ENCODE measurements around the gene MAD2L2. TPM values are rescaled to one million over a fixed set of nuclear protein-coding genes. Genes with fewer than 3 reads are reported as not detected.

MAD2L2 gene
- total RNA-seq, 1 experiment from 2014 or later, result 283 TPM

DNA sequence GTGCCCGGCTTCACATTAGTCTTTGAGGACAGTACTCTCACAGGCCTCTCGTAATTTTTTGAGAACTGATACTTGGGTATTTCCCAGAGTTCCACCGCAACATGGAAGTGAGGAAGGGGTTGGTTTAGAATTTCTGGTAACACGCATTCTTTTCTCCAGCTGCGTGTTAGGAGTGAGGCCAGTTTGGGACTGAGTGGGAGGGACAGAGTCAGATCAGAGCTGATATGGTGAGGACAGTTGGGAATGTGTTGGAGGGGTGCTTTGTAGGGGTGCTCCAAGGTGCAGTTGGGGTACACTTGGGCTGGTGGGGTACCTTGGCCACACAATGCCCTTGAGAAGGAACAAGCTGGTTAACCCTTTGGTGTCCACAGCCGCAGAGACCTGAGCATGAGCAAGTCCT, 10.2 kb downstream of the MAD2L2 start (continued):
- TF ChIP-seq, protein P1, sequence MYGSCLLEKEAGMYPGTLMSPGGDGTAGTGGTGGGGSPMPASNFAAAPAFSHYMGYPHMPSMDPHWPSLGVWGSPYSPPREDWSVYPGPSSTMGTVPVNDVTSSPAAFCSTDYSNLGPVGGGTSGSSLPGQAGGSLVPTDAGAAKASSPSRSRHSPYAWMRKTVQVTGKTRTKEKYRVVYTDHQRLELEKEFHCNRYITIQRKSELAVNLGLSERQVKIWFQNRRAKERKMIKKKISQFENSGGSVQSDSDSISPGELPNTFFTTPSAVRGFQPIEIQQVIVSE (CRISPR knock-in tag; IDR thresholded peaks at IDR 0.05; ENCODE audit: borderline replicate concordance), result no peak

DNA sequence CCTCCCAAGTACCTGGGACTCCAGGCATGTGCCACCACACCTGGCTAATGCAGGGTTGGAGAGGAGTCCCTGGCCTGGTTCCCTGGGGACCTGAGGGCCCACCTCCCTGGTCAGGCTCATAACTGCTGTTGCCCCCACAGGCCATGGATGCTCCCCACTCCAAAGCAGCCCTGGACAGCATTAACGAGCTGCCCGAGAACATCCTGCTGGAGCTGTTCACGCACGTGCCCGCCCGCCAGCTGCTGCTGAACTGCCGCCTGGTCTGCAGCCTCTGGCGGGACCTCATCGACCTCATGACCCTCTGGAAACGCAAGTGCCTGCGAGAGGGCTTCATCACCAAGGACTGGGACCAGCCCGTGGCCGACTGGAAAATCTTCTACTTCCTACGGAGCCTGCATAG, 12.4 kb downstream of the MAD2L2 start:
- ChIA-PET CTCF (interaction anchor here (0.8 to 1.0 kb wide), 2 partner anchors 25 to 42 kb away, joined by 5 to 6 read pairs; no protein-coding TSS in a partner anchor), POLR2A (no interaction called here)
- no peaks in the 10 kb centered on the region; the same call in 1 of the 2 replicates for H3K27me3 Mint-ChIP-seq (ENCODE audit: low read depth)
- no peak for ATAC-seq
- no peaks in the 10 kb centered on the region for H3K9me3 Mint-ChIP-seq
- peak overlapping the region; percentile 63 for H3K27ac Mint-ChIP-seq
- no peak overlapping the region for H3K4me3 Mint-ChIP-seq
- no peaks in the 10 kb centered on the region for H3K4me1 Mint-ChIP-seq
- no peak for TF ChIP-seq IRF2 (CRISPR knock-in tag; IDR thresholded peaks at IDR 0.05; ENCODE audit: borderline replicate concordance, low read depth)
- no peak for TF ChIP-seq HMGA2 (CRISPR knock-in tag; IDR thresholded peaks at IDR 0.05)
- TF ChIP-seq, protein P2, sequence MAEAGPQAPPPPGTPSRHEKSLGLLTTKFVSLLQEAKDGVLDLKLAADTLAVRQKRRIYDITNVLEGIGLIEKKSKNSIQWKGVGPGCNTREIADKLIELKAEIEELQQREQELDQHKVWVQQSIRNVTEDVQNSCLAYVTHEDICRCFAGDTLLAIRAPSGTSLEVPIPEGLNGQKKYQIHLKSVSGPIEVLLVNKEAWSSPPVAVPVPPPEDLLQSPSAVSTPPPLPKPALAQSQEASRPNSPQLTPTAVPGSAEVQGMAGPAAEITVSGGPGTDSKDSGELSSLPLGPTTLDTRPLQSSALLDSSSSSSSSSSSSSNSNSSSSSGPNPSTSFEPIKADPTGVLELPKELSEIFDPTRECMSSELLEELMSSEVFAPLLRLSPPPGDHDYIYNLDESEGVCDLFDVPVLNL (CRISPR knock-in tag; IDR thresholded peaks at IDR 0.05; ENCODE audit: borderline replicate concordance, low read depth), result no peak
- TF ChIP-seq, protein P3, sequence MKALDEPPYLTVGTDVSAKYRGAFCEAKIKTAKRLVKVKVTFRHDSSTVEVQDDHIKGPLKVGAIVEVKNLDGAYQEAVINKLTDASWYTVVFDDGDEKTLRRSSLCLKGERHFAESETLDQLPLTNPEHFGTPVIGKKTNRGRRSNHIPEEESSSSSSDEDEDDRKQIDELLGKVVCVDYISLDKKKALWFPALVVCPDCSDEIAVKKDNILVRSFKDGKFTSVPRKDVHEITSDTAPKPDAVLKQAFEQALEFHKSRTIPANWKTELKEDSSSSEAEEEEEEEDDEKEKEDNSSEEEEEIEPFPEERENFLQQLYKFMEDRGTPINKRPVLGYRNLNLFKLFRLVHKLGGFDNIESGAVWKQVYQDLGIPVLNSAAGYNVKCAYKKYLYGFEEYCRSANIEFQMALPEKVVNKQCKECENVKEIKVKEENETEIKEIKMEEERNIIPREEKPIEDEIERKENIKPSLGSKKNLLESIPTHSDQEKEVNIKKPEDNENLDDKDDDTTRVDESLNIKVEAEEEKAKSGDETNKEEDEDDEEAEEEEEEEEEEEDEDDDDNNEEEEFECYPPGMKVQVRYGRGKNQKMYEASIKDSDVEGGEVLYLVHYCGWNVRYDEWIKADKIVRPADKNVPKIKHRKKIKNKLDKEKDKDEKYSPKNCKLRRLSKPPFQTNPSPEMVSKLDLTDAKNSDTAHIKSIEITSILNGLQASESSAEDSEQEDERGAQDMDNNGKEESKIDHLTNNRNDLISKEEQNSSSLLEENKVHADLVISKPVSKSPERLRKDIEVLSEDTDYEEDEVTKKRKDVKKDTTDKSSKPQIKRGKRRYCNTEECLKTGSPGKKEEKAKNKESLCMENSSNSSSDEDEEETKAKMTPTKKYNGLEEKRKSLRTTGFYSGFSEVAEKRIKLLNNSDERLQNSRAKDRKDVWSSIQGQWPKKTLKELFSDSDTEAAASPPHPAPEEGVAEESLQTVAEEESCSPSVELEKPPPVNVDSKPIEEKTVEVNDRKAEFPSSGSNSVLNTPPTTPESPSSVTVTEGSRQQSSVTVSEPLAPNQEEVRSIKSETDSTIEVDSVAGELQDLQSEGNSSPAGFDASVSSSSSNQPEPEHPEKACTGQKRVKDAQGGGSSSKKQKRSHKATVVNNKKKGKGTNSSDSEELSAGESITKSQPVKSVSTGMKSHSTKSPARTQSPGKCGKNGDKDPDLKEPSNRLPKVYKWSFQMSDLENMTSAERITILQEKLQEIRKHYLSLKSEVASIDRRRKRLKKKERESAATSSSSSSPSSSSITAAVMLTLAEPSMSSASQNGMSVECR (CRISPR knock-in tag; IDR thresholded peaks at IDR 0.05; ENCODE audit: borderline replicate concordance), result no peak
- TF ChIP-seq ZNF121 (CRISPR knock-in tag; IDR thresholded peaks at IDR 0.05), result no peak
- no peak for TF ChIP-seq ZNF317 (CRISPR knock-in tag; IDR thresholded peaks at IDR 0.05; ENCODE audit: borderline replicate concordance, low read depth)
- TF ChIP-seq, protein P4, sequence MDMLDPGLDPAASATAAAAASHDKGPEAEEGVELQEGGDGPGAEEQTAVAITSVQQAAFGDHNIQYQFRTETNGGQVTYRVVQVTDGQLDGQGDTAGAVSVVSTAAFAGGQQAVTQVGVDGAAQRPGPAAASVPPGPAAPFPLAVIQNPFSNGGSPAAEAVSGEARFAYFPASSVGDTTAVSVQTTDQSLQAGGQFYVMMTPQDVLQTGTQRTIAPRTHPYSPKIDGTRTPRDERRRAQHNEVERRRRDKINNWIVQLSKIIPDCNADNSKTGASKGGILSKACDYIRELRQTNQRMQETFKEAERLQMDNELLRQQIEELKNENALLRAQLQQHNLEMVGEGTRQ (CRISPR knock-in tag; IDR thresholded peaks at IDR 0.05), result no peak
- TF ChIP-seq TEAD4 (CRISPR knock-in tag; IDR thresholded peaks at IDR 0.05), result no peak
- TF ChIP-seq CREB1 (CRISPR knock-in tag; IDR thresholded peaks at IDR 0.05), result no peak
- no peak for TF ChIP-seq OVOL2 (CRISPR knock-in tag; IDR thresholded peaks at IDR 0.05; ENCODE audit: borderline replicate concordance)
- TF ChIP-seq NR2C2 (CRISPR knock-in tag; IDR thresholded peaks at IDR 0.05), result no peak
- TF ChIP-seq, protein P5, sequence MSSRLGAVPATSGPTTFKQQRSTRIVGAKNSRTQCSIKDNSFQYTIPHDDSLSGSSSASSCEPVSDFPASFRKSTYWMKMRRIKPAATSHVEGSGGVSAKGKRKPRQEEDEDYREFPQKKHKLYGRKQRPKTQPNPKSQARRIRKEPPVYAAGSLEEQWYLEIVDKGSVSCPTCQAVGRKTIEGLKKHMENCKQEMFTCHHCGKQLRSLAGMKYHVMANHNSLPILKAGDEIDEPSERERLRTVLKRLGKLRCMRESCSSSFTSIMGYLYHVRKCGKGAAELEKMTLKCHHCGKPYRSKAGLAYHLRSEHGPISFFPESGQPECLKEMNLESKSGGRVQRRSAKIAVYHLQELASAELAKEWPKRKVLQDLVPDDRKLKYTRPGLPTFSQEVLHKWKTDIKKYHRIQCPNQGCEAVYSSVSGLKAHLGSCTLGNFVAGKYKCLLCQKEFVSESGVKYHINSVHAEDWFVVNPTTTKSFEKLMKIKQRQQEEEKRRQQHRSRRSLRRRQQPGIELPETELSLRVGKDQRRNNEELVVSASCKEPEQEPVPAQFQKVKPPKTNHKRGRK (CRISPR knock-in tag; IDR thresholded peaks at IDR 0.05; ENCODE audit: borderline replicate concordance), result no peak
- TF ChIP-seq ETV6 (CRISPR knock-in tag; IDR thresholded peaks at IDR 0.05), result no peak
- TF ChIP-seq NR1H2 (CRISPR knock-in tag; IDR thresholded peaks at IDR 0.05), result no peak
- no peak for TF ChIP-seq SMAD4 (CRISPR knock-in tag; IDR thresholded peaks at IDR 0.05)
- no peak for TF ChIP-seq SP1 (CRISPR knock-in tag; conservative IDR thresholded peaks at IDR 0.05)
- TF ChIP-seq TP53 (CRISPR knock-in tag; IDR thresholded peaks at IDR 0.05), result no peak
- TF ChIP-seq, protein P6, sequence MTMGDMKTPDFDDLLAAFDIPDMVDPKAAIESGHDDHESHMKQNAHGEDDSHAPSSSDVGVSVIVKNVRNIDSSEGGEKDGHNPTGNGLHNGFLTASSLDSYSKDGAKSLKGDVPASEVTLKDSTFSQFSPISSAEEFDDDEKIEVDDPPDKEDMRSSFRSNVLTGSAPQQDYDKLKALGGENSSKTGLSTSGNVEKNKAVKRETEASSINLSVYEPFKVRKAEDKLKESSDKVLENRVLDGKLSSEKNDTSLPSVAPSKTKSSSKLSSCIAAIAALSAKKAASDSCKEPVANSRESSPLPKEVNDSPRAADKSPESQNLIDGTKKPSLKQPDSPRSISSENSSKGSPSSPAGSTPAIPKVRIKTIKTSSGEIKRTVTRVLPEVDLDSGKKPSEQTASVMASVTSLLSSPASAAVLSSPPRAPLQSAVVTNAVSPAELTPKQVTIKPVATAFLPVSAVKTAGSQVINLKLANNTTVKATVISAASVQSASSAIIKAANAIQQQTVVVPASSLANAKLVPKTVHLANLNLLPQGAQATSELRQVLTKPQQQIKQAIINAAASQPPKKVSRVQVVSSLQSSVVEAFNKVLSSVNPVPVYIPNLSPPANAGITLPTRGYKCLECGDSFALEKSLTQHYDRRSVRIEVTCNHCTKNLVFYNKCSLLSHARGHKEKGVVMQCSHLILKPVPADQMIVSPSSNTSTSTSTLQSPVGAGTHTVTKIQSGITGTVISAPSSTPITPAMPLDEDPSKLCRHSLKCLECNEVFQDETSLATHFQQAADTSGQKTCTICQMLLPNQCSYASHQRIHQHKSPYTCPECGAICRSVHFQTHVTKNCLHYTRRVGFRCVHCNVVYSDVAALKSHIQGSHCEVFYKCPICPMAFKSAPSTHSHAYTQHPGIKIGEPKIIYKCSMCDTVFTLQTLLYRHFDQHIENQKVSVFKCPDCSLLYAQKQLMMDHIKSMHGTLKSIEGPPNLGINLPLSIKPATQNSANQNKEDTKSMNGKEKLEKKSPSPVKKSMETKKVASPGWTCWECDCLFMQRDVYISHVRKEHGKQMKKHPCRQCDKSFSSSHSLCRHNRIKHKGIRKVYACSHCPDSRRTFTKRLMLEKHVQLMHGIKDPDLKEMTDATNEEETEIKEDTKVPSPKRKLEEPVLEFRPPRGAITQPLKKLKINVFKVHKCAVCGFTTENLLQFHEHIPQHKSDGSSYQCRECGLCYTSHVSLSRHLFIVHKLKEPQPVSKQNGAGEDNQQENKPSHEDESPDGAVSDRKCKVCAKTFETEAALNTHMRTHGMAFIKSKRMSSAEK (CRISPR knock-in tag; IDR thresholded peaks at IDR 0.05; ENCODE audit: borderline replicate concordance), result no peak
- peaks cover 31% of the 10 kb centered on the region for H3K36me3 Mint-ChIP-seq
- DNase-seq (ENCODE audit: low spot score), result no peak
